ENCODE results near the gene CMTM4.
"Not testable (repeated sequence)": the region's sequence is repeated elsewhere in the genome, so short reads cannot be mapped to it uniquely, and the experiment has no call there.

Gene CMTM4

DNA sequence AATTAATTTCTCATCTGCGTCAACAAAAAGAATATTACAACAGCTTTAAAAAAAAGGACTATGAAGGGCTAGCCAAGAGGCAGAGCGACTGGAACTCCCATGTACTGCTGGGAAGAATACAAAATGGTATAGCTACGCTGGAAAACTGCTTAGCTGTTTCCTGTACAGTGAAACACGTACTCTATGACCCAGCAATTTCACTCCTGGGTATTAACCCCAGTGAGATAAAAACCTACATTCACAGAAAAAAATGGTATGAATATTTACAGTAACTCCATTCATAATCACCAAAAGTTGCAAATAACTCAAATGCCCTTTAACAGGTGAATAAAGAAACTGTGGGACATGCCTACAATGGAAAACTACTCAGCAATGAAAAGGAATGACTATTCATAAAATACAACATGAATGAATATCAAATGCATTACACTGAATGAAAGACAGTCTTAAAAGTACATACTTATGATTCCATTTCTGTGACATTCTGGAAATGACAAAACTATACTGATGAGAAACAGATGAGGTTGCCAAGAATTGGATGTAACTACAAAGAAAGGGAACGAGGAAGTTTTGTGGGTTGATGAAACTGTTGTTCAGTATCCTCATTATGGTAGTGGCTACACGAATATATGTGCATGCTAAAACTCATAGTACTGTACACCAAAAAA lies 27.6 kb downstream of the CMTM4 start:
- no peak for DNase-seq

DNA sequence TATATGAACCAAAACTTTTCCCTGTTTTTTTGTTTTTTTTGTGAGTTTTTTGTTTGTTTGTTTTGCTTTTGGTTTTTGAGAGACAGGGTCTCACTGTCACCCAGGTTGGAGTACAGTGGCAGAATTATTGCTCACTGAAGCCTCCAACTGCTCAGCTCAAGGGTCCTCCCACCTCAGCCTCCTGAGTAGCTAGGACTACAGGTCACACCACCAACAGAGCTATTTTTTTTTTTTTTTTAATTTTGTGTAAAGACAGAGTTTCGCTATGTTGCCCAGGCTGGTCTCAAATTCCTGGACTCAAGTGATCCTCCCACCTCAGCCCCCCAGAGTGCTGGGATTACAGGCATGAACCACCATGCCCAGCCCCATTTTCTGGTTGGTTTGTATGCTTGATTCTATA lies 28.6 kb downstream of the CMTM4 start:
- no peak for DNase-seq

DNA sequence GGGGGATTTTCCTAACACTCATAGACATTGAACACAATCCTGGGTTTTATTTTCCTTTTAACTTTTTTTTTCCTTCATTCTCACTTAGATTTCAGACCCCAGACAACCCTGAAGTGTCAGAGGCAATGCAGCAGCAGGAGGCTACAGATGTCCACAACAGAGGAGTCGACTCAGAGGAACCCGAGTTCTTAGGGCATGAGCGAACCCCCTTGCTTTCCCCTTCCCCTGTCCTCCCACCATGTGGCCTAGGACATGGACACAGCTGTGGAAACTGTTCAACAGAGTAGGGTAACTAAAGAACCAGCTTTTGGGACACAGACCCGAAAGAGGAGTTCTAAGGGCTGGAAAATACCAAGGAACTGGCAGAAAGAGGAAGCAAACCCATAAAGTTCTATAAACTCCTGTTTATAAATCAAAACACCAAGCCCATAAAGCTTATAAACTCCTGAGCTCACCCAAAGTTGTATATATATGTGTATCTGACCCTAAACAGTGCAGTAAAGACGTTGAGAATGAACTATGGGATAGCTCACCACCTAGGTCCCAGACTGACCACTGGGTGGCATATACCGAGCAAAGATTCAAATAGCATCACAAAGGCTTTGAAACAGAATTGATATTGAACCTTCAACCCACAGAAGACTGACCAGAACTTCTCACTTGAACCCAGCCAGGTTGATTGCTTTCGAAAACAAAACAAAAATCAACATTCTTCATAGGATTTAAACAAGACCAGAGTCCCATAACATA lies 33.9 kb downstream of the CMTM4 start:
- peak; percentile 58 for DNase-seq

DNA sequence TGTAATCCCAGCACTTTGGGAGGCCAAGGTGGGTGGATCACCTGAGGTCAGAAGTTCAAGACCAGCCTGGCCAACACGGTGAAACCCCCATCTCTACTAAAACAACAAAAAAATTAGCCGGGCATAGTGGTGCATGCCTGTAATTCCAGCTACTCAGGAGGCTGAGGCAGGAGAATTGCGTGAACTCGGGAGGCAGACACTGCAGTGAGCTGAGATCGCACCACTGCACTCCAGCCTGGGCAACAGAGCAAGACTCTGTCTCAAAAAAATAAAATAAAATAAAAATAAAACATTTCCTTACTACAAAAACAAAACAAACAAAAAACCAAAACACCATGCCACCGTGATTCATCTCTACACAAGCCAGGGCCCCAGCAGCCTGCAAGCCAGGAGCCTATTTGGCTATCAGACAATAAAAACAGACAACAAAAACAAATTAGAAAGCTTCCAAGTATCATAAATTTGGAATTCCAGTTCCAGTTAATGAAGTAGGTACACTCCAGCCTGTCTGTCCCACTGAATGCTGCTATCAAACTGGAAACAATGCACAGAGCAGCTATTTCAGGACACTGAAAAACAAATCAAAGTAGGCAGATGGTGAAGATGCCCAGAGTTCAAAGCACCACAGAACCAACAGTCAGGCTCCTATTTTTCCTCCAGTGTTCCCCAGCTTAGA lies 34.7 kb downstream of the CMTM4 start:
- not testable (repeated sequence) for DNase-seq

DNA sequence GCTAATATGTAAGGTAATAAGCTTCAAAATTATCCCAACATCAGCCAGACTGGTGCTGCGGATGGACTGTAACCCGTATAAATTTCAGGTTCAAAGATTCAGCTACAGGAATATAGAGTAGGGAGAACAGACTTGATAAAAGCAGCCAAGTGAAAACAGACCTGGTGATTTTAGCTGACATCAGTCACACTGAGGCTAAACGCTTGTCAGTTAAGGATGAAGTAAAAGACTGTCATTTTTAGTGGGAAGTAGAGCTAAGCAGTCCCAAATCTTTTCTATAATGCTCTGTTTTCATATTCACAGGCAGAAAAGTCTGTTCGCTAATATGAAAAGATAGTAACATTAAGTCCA lies 35.4 kb downstream of the CMTM4 start:
- DNase-seq: no peak

DNA sequence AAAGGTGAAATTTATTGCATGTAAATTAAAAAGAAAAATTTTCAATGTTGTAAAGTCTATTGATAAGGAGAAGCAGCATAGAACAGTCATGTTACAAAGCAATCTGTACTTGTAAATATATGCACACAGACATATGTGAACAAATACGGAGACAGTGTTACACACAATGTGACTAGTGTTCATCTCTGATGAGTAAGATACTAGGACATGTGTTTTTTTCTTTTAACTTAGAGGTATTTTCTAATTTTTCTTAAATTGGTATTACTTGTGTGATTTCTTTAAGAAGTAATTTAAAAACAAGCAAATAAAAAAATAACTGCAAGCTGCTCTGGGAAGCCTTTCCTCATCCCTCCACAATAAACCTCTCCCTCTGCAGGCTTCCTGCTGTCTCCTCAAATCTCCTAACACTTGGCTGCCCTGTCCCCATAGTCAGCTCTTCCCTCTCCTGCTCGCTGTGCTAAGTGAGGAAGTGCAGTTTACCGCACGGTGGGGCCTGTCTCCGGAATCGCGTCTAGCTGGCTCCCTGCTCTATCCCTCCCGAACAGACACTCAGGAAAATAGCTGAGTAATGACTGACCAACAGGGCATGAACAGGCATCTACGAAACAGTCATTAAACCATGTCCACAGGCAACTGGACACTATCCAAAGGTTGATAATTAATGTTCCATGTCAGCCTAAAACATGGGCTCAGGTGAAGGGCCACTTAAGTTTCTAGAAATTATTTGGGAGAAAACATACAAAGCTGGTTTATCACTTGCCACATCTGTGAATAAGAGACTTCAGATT lies 35.9 kb downstream of the CMTM4 start:
- DNase-seq: peak; percentile 59

DNA sequence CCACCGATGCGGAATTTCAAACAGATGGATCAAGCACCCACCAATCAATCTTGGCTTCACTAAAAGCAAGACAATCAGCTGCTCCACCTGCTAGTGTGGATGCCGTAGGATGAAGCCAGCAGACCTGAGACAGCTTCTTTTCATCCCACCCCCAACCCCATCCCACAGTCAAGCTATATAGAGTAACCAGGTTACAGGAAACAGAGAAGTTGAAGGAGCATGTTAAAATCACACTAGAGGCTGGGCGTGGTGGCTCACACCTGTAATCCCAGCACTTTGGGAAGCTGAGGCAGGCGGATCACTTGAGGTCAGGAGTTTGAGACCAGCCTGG lies 37.7 kb downstream of the CMTM4 start:
- no peak for DNase-seq

DNA sequence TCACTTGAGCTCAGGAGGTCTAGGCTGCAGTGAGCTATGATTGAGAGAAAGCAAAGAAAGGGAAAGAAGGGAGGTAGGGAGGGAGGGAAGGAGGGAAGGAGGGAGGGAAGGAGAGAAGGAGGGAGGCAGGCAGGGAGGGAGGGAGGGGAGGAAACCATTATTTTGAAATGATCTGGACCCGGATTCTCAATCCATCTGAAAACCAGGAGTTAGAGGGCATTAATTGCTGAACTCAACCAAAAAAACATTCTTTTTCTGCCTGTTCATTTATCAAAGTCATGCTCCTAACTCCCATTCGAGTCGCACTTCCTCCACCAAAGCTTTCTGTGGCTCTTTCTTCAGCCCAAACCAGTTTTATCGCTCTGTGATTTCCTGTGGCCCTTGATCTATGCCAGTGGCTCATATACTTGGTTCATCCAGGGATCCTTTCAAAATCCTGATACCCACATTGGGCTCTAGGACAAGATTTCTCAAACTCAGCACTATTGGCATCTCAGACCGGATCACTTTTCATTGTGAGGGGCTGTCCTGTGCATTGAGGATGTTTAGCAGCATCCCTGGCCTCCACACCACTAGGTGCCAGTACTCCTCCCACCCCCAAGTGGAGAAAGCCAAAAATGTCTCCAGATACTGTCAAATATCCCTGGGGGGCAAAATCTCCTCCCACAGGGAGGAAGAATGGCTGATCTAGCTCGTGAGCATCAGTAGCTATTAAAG lies 38.2 kb downstream of the CMTM4 start:
- DNase-seq: peak; percentile 51

DNA sequence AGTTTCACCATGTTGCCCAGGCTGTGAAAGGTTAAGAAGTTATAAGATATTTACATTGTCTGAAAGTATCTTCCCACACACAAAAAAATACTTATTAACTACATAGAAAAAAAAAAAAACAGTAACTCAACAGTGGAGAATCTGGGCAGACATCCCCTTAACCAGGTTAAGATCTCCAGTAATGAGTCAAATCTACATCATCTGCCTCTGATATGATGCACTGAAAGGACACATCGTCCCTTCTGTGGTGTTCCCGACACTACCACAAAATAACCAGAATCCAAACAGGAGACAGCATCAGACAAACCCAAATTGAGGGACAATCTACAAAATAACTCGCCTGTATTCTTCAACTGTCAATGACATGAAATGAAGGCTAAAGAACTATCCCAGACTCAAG lies 40.0 kb downstream of the CMTM4 start:
- no peak for DNase-seq

DNA sequence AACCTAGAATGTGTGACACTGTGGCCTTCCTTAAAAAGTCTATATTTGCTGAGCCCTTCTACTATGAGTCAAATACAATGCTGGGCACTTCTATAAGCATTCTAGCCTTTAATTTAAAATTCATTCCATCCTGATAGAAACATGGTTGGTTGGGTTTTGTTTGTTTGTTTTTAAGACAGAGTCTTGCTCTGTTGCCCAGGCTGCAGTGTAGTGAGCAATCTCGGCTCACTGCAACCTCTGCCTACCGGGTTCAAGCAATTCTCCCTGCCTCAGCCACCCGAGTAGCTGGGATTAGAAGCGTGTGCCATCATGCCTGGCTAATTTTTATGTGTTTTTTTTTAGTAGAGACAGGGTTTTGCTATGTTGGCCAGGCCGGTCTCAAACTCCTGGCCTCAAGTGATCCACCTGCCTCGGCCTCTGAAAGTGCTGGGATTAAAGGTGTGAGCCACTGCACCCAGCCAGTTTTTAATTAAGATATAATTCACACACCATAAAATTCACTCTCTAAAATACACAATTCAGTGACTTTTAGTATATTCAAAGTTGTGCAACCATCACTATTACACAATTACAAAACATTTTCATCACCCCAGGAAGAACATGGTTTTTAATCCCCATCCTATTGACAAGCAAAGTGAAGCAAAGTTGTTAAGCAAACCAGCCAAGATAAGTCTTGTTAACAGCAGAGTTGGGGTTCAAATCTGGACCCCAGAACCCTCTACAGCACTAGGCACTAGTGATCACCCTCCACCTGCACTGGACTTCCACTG lies 42.8 kb downstream of the CMTM4 start:
- peak; percentile 39 for DNase-seq

DNA sequence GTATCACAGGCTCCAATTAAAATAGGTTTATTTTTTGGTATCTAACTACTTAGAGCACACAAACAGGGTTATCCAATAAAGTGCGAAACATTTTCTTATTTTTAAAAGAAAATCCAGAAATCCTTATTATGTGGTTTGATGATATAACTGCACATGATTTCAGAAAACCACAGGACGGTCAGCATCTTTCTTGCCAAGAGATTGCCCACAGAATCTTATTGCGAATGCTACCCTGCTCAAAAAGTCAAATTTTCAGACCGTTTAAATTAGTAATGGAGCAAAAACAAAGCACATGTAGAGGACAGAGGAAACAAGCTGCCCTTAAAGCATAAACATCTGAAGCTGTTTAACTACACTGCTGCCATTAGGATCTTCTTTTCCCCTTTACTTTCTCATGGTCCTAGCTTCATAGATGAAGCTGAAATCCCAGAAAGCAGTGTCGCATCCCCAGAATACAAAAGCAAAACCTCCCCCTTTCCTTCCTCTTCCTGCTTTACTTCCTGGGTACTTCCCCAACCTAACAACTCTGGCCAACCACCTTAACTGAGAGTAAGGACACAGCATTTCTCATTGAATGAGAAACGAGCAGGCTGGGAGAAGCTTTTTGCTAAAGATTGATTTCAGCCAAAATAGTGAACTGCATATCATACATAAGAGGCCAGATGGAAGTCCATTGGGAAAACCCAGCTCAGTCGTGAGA lies 43.7 kb downstream of the CMTM4 start:
- DNase-seq: no peak

DNA sequence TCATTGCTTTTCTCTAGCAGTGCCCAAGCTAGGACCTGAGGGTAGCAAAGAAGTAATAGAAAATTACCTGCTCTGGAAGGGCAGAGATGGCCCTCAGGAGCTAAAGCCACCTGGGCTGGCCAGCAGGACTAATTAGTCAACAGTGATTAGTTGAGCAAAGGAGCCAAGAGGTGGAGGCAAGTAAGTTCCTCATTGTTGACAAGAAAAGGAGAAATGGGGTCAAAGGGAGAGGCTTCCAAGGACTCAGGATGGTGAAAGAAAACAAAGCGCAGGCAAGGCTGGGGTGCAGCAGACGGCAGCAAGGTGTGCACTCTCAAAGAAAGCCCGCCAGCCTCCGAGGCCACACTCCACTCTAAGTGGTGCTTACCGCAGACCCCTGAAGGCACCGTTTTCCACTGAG lies 44.6 kb downstream of the CMTM4 start:
- DNase-seq: no peak

DNA sequence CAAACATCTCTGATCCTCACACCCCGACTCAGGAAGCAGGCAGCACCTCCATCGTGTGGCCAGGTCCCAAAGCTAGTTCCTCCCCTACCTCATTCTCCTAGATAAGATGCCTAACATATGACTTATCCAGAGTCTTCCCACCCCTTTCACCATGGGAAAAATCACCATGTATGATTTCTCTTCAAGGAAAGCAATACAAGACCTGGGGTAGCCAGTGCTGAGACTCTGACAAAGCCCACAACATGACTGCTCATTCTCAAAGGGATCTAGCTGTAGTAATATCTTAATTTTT lies 45.1 kb downstream of the CMTM4 start:
- no peak for DNase-seq

DNA sequence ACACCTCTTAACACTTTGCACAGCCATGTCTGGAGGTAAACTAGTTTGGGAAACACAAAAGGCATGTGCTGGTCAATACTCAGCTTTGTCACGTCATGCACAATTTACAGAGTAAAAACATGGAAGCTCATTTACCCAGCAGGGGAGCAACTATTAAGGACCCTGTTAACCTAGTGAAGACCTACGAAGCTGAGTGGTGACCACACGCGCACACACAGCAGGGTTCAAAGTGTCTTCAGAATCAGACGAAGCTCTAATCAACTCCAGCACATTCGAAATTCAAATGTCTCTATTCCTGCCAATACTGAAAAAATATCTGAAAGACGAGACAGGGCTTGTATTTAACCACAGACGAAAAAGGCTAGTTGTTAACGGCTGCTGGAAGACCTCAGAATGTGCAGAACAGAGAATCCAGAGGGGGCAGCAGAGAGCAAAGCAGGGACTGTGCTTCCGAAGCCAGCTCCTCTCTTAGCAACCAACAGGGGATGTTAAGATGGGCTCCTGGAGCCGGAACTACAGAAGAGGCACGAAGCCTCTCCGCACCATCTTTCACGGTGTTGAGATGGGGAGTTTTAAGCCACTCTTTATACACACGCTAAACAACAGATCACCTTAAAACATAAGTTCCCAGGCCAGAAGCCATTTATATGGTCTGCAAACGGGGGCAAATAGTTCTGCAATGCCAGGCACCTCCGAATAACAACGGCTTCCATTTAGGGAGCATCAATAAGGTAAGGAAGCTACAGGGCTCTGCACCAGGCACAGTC lies 45.7 kb downstream of the CMTM4 start:
- peak; percentile 94 for DNase-seq

DNA sequence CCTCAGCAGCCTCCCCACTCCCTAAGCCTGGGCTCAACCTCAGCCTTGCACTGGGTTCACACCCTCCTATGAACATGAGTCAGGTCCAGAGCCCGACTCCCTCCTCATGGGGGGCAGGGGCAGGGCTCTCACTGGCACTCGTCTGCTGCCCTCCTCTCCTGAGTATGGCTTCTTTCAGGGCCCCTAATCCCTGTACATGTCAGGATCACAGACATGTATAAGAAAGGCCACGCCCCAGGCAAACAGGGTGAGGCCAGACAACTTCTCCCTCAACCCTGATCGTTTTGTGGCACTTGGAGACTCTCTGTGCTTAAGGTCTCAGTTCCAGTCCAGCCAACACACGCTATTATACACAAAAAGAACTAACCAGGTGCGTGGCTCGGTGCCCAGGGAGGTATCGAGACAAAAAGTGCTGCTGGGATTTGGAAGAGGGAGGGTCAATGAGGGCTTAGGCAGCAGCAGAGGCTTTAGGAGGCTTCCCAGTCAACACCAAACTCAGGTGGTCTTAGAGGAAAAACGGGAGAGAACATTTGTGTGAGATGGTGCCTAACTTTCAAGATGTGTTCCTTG lies 46.8 kb downstream of the CMTM4 start:
- DNase-seq: no peak

DNA sequence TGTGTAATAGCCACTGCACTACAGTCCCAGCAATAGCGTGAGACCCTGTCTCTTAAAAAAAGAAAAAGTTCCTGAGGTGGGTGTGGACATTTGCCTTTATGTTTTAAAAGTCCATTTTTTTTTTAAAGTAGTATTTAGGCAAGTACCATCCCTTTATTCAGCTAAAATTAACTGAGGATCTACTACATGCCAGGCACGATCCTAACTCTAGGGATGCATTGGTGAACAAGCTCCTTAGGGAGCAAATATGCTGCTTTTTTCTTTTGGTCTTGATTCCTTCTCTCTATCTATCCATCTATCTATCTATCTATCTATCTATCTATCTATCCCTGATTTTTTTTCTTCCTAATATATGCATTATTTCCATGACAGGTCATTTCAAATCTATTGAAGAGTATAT lies 47.4 kb downstream of the CMTM4 start:
- DNase-seq: no peak

DNA sequence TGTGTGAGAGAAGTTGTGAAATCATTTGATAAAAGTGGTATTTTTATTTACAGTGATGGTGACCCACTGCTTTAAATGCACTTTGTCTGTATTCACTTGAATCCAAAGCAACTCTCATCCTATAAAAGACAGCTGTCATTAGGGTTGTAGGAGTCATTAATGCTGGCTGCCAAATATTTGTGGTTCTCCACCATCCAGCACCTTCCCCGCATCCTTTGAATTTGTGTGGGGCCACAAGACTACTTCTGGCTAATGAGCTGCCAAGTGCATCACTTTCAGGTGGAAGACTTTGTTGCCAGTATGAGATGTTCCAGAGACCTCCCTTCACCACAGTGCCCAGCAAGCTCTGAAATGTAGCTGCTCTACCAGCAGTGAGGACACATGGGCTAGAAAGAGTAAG lies 48.7 kb downstream of the CMTM4 start:
- DNase-seq: no peak

DNA sequence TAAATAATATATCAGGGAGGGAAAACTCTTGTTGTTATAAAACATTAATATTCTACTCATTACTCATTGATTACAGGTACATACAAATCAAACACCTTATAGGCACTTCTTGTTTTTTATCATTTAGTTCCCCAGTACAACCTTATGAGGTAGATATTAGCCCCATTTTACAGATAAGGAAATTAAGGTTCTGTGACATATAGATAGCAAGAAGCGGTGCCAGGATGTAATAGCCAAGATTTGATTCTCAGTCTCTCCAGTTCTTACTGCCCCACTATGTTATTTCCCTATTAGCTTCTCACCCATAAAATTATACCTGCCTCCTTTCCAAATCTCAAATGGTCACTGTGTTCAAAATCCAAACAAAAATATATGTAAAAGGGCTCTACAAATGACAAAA lies 55.2 kb downstream of the CMTM4 start:
- DNase-seq: no peak

DNA sequence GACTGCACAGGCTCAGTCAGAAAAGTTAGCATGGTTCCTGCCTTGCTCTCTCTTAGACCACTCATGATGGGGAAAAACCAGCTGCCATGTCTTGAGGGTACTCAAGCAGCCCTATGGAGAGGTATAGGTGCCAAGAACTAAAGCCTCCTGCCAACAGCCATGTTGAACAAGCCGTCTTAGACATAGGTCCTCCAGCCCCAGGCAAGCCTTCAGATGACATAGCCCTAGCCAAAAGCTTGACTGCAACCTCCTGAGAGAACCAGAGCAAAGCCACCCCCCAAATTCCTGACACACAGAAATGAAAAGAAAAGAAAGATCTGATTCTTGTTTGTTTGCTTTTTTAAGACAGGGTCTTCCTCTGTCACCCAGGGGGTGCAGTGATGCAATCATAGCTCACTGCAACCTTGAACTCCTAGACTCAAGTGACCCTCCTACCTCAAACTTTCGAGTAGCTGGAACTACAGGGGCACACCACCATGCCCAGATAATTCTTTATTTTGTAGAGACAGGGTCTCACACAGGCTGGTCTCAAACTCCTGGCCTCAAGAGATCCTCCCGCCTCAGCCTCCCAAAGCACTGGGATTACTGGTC lies 55.7 kb downstream of the CMTM4 start:
- no peak for DNase-seq
